ENCODE results near the gene PADI1. TPM values are rescaled to one million over a fixed set of nuclear protein-coding genes. Genes with fewer than 3 reads are reported as not detected.
A peak's percentile ranks its signal among the peaks of the same experiment; 100 is the strongest.

Gene PADI1
- polyA plus RNA-seq, 2 of the 4 experiments (the other 2 are of a cell fraction) = 1.4 to 2.0 TPM

GRCh38 chr1:17163789-17164666 lies 40.9 kb upstream of the PADI1 start:
- POLR2A ChIA-PET = no interaction called here

GRCh38 chr1:17165823-17166222 lies 39.1 kb upstream of the PADI1 start:
- Histone ChIP-seq H3K4me1 (peaks cover 40% of the 10 kb centered on the region), H3K27ac (peak overlapping the region in 1 of 2 experiments; percentile 88; a peak in 2 of 6 replicates), H3K9me3 (no peaks in the 10 kb centered on the region), H3K4me2 (no peak overlapping the region), H3K4me3 (no peak overlapping the region)
- no peak for ATAC-seq
- CTCF ChIA-PET = interaction anchor here (1.3 to 2.1 kb wide), 2 partner anchors 33 to 71 kb away, joined by 3 to 6 read pairs; no protein-coding TSS in a partner anchor
- no peak for DNase-seq (ENCODE audit: low read depth in 1 of 2, low spot score in 1 of 2)
- TF ChIP-seq KDM5A (IDR thresholded peaks at IDR 0.05) (no peak), HOXB5 (CRISPR knock-in tag; IDR thresholded peaks at IDR 0.05) (no peak), MAZ (IDR thresholded peaks at IDR 0.05; ENCODE audit: borderline replicate concordance, low read depth, low read length) (no peak), HES2 (IDR thresholded peaks at IDR 0.05) (no peak), JUN (IDR thresholded peaks at IDR 0.05) (no peak), HMGXB4 (CRISPR knock-in tag; IDR thresholded peaks at IDR 0.05; ENCODE audit: borderline replicate concordance) (no peak), HDAC2 (IDR thresholded peaks at IDR 0.05) (no peak), FOSL2 (IDR thresholded peaks at IDR 0.05) (no peak), FOSL2 (CRISPR knock-in tag; IDR thresholded peaks at IDR 0.05) (no peak), RAD21 (conservative IDR thresholded peaks at IDR 0.05 in 1 of 2, IDR thresholded peaks at IDR 0.05 in 1 of 2) (no peak)
- no peak for FAIRE-seq
- POLR2A ChIA-PET = no interaction called here
- 87% methylated on average over 1 of the region's 1 CpG for WGBS (ENCODE audit: missing lambda C conversion rate)

More at GRCh38 chr1:17163789-17164666, 40.9 kb upstream of the PADI1 start:
- 84% methylated on average over 15 of the region's 16 CpGs for WGBS (ENCODE audit: missing lambda C conversion rate)
- TF ChIP-seq PHF8 (IDR thresholded peaks at IDR 0.05; ENCODE audit: borderline replicate concordance, low read depth) = no peak
- H3K4me1 ChIP-seq = peaks cover 30% of the 10 kb centered on the region
- no peak for FAIRE-seq
- ATAC-seq = no peak
- CTCF ChIA-PET = interaction anchor here (0.7 to 1.2 kb wide), 3 partner anchors 27 to 73 kb away, joined by 3 read pairs; no protein-coding TSS in a partner anchor
- no peaks in the 10 kb centered on the region for H3K9me3 ChIP-seq
- no peak overlapping the region for H3K4me2 ChIP-seq
- H3K27ac ChIP-seq = peak overlapping the region in 1 of 2 experiments; percentile 1; a peak in 2 of 6 replicates
- no peak overlapping the region for H3K4me3 ChIP-seq
- DNase-seq (ENCODE audit: low read depth in 1 of 2, low spot score in 1 of 2) = no peak

- TF ChIP-seq ZC3H11A (IDR thresholded peaks at IDR 0.05) (no peak), JUN (IDR thresholded peaks at IDR 0.05) (no peak), KDM1A (IDR thresholded peaks at IDR 0.05; ENCODE audit: low read depth) (0 out of 2 replicates have a peak, but pooled peaks have one; percentile 34), ZFP36 (IDR thresholded peaks at IDR 0.05; ENCODE audit: borderline replicate concordance, partially characterized antibody) (peak; percentile 94)
- WGBS (ENCODE audit: missing lambda C conversion rate) = 46% methylated on average over 1 of the region's 4 CpGs
- CTCF ChIA-PET = interaction anchor here (0.6 to 3.1 kb wide), 11 partner anchors 9 to 169 kb away, joined by 3 to 17 read pairs (median 3); no protein-coding TSS in a partner anchor
- no peak for ATAC-seq
- H3K4me2 ChIP-seq = peak overlapping the region; percentile 66; the same call in 1 of the 3 replicates
- H3K9me3 ChIP-seq = no peaks in the 10 kb centered on the region
- peak in 1 of 2 experiments; percentile 26 for DNase-seq (ENCODE audit: low read depth in 1 of 2, low spot score in 1 of 2)
- H3K4me1 ChIP-seq = peaks cover 40% of the 10 kb centered on the region
- H3K27ac ChIP-seq = peak overlapping the region; percentile 78 to 88; a peak in 5 of 6 replicates
- no peak overlapping the region for H3K4me3 ChIP-seq
- FAIRE-seq = no peak
- POLR2A ChIA-PET = interaction anchor here (1.3 to 1.4 kb wide), 2 partner anchors 23 to 66 kb away, joined by 3 to 4 read pairs; no protein-coding TSS in a partner anchor
Measured at GRCh38 chr1:17167041-17167785, 37.7 kb upstream of the PADI1 start.
